MM.1S (cell line): ENCODE data around the gene DTL.

ENCODE experiments used
- CTCF ChIP-seq: fragments of 300-600 bp; sonication (generic); IDR thresholded peaks from 2 replicates; pipeline ENCODE4 v1.5.1; 2016; ENCODE audit warnings: antibody characterized with exemption, low read length, mixed read lengths
- EZH2 ChIP-seq: fragments of 300-600 bp; sonication (generic); optimal IDR thresholded peaks from 2 replicates; pipeline ENCODE3; 2017; ENCODE audit warnings: low read depth, mild to moderate bottlenecking, antibody characterized with exemption, low read length, mixed read lengths
- EZH2phosphoT487 ChIP-seq: fragments of 300-600 bp; sonication (generic); IDR thresholded peaks from 2 replicates; pipeline ENCODE4 v1.6.1; 2018; ENCODE audit warnings: antibody characterized with exemption, low read length

GRCh38 chr1:212020975-212021374 is 14.6 kb upstream of the DTL start:
- TF ChIP-seq CTCF = no peak
- TF ChIP-seq EZH2 = no peak
- TF ChIP-seq EZH2phosphoT487 = no peak
